ENCODE measurements around the gene PRPSAP1. TPM values are rescaled to one million over a fixed set of nuclear protein-coding genes. Genes with fewer than 3 reads are reported as not detected.
"Not testable (repeated sequence)": the region's sequence is repeated elsewhere in the genome, so short reads cannot be mapped to it uniquely, and the experiment has no call there.

Gene PRPSAP1
- total RNA-seq, 4 donors from 2014 or later, result 35.8 to 72.3 (median 62.2) TPM

DNA sequence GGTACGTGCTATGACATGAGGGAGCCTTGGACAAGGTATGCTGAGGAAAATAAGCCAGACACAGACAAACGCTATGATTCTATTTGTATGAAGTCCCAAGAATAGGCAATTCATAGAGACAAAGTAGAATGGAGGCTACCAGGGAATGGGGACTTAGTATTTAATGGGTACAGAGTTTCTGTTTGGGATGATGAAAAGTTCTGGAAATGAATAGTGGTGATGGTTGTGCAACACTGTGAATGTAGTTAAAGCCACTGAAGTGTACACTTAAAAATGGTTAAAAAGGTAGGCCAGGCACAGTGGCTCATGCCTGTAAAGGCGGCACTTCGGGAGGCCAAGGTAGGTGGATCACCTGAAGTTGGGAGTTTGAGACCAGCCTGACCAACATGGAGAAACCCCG is 3.3 kb downstream of the PRPSAP1 start:
- 95 to 96% methylated on average over 5 of the region's 5 CpGs for WGBS, 2 donors
- DNase-seq (ENCODE audit: low spot score in 2 of 2), result no peak
- H3K4me3 ChIP-seq (ENCODE audit: low read depth, poor library complexity, severe bottlenecking), result no peak overlapping the region
- intact Hi-C loops (cut with DNase I; ENCODE audit: low total_unique reads), result no loop called here
- TF ChIP-seq, protein P1, sequence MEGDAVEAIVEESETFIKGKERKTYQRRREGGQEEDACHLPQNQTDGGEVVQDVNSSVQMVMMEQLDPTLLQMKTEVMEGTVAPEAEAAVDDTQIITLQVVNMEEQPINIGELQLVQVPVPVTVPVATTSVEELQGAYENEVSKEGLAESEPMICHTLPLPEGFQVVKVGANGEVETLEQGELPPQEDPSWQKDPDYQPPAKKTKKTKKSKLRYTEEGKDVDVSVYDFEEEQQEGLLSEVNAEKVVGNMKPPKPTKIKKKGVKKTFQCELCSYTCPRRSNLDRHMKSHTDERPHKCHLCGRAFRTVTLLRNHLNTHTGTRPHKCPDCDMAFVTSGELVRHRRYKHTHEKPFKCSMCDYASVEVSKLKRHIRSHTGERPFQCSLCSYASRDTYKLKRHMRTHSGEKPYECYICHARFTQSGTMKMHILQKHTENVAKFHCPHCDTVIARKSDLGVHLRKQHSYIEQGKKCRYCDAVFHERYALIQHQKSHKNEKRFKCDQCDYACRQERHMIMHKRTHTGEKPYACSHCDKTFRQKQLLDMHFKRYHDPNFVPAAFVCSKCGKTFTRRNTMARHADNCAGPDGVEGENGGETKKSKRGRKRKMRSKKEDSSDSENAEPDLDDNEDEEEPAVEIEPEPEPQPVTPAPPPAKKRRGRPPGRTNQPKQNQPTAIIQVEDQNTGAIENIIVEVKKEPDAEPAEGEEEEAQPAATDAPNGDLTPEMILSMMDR (IDR thresholded peaks at IDR 0.05), result no peak
- no peak for TF ChIP-seq POLR2A (IDR thresholded peaks at IDR 0.05)

DNA sequence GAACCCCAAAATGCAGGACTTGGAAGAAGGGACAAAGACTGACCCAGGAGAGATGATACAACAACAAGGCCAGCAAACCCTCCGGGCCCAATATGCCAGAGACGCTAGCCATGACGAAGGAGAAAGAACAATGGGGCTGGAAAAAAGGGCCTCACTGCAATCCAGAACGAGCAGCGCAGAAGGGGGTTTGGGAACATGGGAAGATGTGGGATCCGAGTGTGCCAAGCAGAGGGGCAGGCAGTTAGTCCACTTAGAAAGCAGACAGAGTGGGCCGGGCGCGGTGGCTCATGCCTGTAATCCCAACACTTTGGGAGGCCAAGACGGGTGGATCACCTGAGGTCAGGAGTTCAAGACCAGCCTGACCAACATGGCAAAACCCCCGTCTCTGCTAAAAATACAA is 6.8 kb downstream of the PRPSAP1 start:
- H3K4me3 ChIP-seq (ENCODE audit: low read depth, poor library complexity, severe bottlenecking); DNase-seq (ENCODE audit: low spot score in 2 of 2); intact Hi-C loops (cut with DNase I; ENCODE audit: low total_unique reads): not testable (repeated sequence)
- WGBS, 2 donors, result 97 to 98% methylated on average over 11 of the region's 11 CpGs

DNA sequence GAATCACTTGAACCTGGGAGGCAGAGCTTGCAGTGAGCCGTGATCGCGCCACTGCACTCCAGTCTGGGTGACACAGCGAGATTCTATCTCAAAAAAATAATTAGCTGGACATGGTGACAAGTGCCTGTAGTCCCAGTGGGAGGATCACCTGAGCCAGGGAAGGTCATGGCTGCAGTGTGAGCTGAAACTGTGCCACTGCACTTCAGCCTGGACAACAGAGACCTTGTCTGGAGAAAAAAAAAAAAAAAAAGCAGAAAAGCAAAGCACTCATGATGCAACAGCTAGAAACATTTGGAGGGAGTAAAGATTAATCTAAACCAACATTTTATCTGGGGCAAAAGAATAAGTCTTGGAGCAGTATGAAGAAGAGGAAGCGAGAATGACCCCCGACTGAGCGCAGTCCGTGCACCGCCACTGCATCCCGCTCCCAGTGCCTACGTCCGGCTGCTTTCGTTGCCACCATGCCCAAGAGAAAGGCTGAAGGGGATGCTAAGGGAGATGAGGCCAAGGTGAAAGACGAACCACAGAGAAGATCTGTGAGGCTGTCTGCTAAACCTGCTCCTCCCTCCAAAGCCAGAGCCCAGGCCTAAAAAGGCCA is 8.2 kb downstream of the PRPSAP1 start:
- TF ChIP-seq, protein P1 (IDR thresholded peaks at IDR 0.05), result no peak
- no peak for TF ChIP-seq POLR2A (IDR thresholded peaks at IDR 0.05)
- no peak overlapping the region for H3K4me3 ChIP-seq (ENCODE audit: low read depth, poor library complexity, severe bottlenecking)
- 95 to 97% methylated on average over 14 of the region's 14 CpGs for WGBS, 2 donors
- no peak for DNase-seq (ENCODE audit: low spot score in 2 of 2)
- intact Hi-C loops (cut with DNase I; ENCODE audit: low total_unique reads), result no loop called here

DNA sequence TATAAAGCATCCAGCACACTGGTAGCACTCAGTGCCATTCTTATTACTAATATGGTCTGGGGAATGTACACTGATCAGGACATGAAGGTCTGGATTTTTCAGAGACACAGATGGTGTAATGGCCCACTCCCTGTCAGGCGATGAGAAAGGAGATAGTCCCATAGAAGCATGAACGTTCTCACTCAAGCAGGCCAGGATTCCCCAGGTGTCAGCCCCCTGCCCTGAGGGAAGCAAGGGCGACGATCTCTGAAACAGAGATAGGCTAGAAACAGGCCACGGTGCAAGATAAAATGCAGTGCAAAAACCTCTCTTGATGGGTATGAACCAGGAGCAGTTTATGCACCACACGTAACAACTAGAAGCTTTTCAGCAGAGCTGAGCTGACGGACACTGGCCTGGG is 10.6 kb downstream of the PRPSAP1 start:
- TF ChIP-seq POLR2A (IDR thresholded peaks at IDR 0.05), result no peak
- TF ChIP-seq, protein P1 (IDR thresholded peaks at IDR 0.05), result no peak
- 93 to 94% methylated on average over 7 of the region's 7 CpGs for WGBS, 2 donors
- intact Hi-C loops (cut with DNase I; ENCODE audit: low total_unique reads), result no loop called here
- DNase-seq (ENCODE audit: low spot score in 2 of 2), result no peak
- H3K4me3 ChIP-seq (ENCODE audit: low read depth, poor library complexity, severe bottlenecking), result no peak overlapping the region

DNA sequence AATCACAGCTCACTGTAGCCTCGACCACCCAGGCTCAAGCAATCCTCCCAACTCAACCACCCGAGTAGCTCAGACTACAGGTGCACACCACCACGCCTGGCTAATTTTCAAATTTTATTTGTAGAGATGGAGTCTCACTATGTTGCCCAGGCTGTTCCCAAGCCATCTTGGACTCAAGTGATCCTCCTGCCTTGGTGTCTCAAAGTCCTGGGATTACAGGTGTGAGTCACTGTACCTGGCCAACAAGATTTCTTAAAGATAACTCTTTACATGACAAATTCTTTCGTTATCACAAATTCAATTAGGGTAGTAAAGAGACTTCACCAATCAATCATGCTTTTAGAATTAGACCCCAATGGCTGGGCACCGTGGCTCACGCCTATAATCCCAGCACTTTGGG is 12.4 kb downstream of the PRPSAP1 start:
- intact Hi-C loops (cut with DNase I; ENCODE audit: low total_unique reads), result no loop called here
- H3K4me3 ChIP-seq (ENCODE audit: low read depth, poor library complexity, severe bottlenecking), result no peak overlapping the region
- TF ChIP-seq, protein P1 (IDR thresholded peaks at IDR 0.05), result no peak
- TF ChIP-seq POLR2A (IDR thresholded peaks at IDR 0.05), result no peak
- WGBS, 2 donors, result 93 to 95% methylated on average over 6 of the region's 6 CpGs
- DNase-seq (ENCODE audit: low spot score in 2 of 2), result peak in 1 of 2 donors; percentile 14

DNA sequence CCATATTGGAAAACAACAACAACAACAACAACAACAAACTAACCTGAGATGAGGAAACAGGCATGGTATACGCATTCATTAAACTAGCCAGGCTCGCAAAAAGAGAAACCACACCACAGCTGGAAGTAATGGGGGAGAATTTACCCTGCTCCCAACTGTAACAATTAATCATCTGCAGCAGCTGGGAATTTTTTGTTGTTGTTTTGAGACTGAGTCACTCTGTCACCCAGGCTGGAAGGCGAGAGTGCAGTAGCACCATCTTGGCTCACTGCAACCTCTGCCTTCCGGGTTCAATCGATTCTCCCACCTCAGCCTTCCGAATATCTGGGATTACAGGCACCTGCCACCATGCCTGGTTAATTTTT is 16.3 kb downstream of the PRPSAP1 start:
- 78 to 86% methylated on average over 6 of the region's 6 CpGs for WGBS, 2 donors

More for the DNA sequence above, 16.3 kb downstream of the PRPSAP1 start:
- TF ChIP-seq POLR2A (IDR thresholded peaks at IDR 0.05), result no peak
- TF ChIP-seq, protein P1 (IDR thresholded peaks at IDR 0.05), result no peak
- intact Hi-C loops (cut with DNase I; ENCODE audit: low total_unique reads), result no loop called here
- H3K4me3 ChIP-seq (ENCODE audit: low read depth, poor library complexity, severe bottlenecking), result no peak overlapping the region
- peak in 1 of 2 donors; percentile 12 for DNase-seq (ENCODE audit: low spot score in 2 of 2)
